ENCODE measurements around the gene SCIN.

GRCh38 chr7:12686234-12686890, 115.8 kb downstream of the SCIN start:
- TF ChIP-seq CTCF (IDR thresholded peaks at IDR 0.05), result peak; percentile 67 to 98 (median 93)
- no peak for TF ChIP-seq POLR2A (IDR thresholded peaks at IDR 0.05)
